B cell (primary cell): Measurements from ENCODE around the gene PRELID2.

ENCODE experiments used
- CTCF ChIP-seq: fragments of 200-600 bp; IDR thresholded peaks from one replicate; pipeline ENCODE4 v1.8.0; 2022; ENCODE audit warnings: antibody characterized with exemption, mild to moderate bottlenecking
- EZH2 ChIP-seq: IDR thresholded peaks from 2 replicates; pipeline ENCODE4 v1.6.1; 2012; ENCODE audit warnings: borderline replicate concordance, low read depth, mild to moderate bottlenecking, moderate library complexity, low read length; ENCODE audit not compliant: insufficient read depth, poor library complexity, severe bottlenecking

- TF ChIP-seq CTCF (no peak), EZH2 (no peak)
Observed at GRCh38 chr5:145737578-145737977, 97.6 kb downstream of the PRELID2 start.
